Astrocyte of the spinal cord (primary cell): ENCODE data around the gene CPM.

ENCODE experiments used
- DNase-seq: peaks from one replicate; pipeline ENCODE4 v3.0.0; 2011; ENCODE audit warnings: low read depth, low spot score
- H3K4me3 ChIP-seq: 2 replicates; pipeline ENCODE4 v1.5.1; 2011; ENCODE audit warnings: low read depth, mild to moderate bottlenecking, low read length, moderate library complexity
- CTCF ChIP-seq: IDR thresholded peaks from 2 replicates; pipeline ENCODE4 v1.5.1; 2012; ENCODE audit warnings: low read depth, mild to moderate bottlenecking, low read length, inconsistent platforms
- in situ Hi-C: cut with HindIII; loops from 2 replicates; pipeline ENCODE4 v1.10.0; 2017; ENCODE audit warnings: low sequenced_read_pairs

CPM gene

GRCh38 chr12:68854554-68854953 is 78.4 kb downstream of the CPM start:
- in situ Hi-C loops, result no loop called here
- no peak overlapping the region for H3K4me3 ChIP-seq
- no peak for DNase-seq
- TF ChIP-seq CTCF, result no peak

GRCh38 chr12:68854078-68854468 is 78.9 kb downstream of the CPM start:
- TF ChIP-seq CTCF, result no peak
- in situ Hi-C loops, result no loop called here
- no peak for DNase-seq
- no peak overlapping the region for H3K4me3 ChIP-seq

- TF ChIP-seq CTCF, result no peak
- in situ Hi-C loops, result no loop called here
- DNase-seq, result no peak
- no peak overlapping the region for H3K4me3 ChIP-seq
These were observed 79.4 kb downstream of the CPM start for GRCh38 chr12:68853396-68854077.

- in situ Hi-C loops, result no loop called here
- H3K4me3 ChIP-seq, result no peak overlapping the region
- DNase-seq, result no peak
- TF ChIP-seq CTCF, result no peak
These were observed 81.2 kb downstream of the CPM start for GRCh38 chr12:68851592-68852306.

- no peak for DNase-seq
- no peak for TF ChIP-seq CTCF
- in situ Hi-C loops, result no loop called here
- no peak overlapping the region for H3K4me3 ChIP-seq
These were observed 82.6 kb downstream of the CPM start for GRCh38 chr12:68850390-68850789.

- DNase-seq, result no peak
- TF ChIP-seq CTCF, result no peak
- no peak overlapping the region for H3K4me3 ChIP-seq
- in situ Hi-C loops, result no loop called here
These were observed 86.2 kb downstream of the CPM start for GRCh38 chr12:68846811-68847210.
